Fibroblast of lung (primary cell): ENCODE results near the gene CYS1.

Source experiments
- EZH2 ChIP-seq: IDR thresholded peaks from 2 replicates; pipeline ENCODE4 v1.5.1; 2012; ENCODE audit warnings: low read length, control low read depth, mild to moderate bottlenecking; ENCODE audit errors: missing control alignments
- TF ChIP-seq, protein P1 (sequence below), 2 donors: IDR thresholded peaks in 1 of 2; conservative IDR thresholded peaks in 1 of 2; 1 replicate in 1 of 2; 2 replicates in 1 of 2; pipeline ENCODE4 v1.5.1; 2011 to 2012; ENCODE audit warnings: low read length in 2 of 2, control low read depth in 1 of 2, inconsistent platforms in 1 of 2, low read depth in 1 of 2, mild to moderate bottlenecking in 1 of 2

- TF ChIP-seq, protein P1, sequence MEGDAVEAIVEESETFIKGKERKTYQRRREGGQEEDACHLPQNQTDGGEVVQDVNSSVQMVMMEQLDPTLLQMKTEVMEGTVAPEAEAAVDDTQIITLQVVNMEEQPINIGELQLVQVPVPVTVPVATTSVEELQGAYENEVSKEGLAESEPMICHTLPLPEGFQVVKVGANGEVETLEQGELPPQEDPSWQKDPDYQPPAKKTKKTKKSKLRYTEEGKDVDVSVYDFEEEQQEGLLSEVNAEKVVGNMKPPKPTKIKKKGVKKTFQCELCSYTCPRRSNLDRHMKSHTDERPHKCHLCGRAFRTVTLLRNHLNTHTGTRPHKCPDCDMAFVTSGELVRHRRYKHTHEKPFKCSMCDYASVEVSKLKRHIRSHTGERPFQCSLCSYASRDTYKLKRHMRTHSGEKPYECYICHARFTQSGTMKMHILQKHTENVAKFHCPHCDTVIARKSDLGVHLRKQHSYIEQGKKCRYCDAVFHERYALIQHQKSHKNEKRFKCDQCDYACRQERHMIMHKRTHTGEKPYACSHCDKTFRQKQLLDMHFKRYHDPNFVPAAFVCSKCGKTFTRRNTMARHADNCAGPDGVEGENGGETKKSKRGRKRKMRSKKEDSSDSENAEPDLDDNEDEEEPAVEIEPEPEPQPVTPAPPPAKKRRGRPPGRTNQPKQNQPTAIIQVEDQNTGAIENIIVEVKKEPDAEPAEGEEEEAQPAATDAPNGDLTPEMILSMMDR (conservative IDR thresholded peaks at IDR 0.05 in 1 of 2, IDR thresholded peaks at IDR 0.05 in 1 of 2; ENCODE audit: low read depth in 1 of 2, low read length in 2 of 2): no peak
- TF ChIP-seq EZH2: no peak
These were observed 36.2 kb downstream of the CYS1 start for GRCh38 chr2:10043906-10044601.
